A673 (cell line): ENCODE measurements around the gene SIX6. TPM values are rescaled to one million over a fixed set of nuclear protein-coding genes. Genes with fewer than 3 reads are reported as not detected.

Source experiments
- BruUV-seq: library from RNA; stranded (reverse); fragments of 400-500 nt; replicated peaks from 2 replicates; lab custom pipeline; 2021; lab: Mats Ljungman, UMichigan
- CTCF ChIA-PET: fragments of 300-600 bp; sonication (Branson Sonifier 250); formaldehyde crosslinking; loops from one replicate; lab custom pipeline; 2022; ENCODE audit warnings: antibody characterized with exemption; lab: Charles Lee
- POLR2A ChIA-PET: fragments of 300-600 bp; sonication (Branson Sonifier 250); formaldehyde crosslinking; loops from one replicate; lab custom pipeline; 2022; ENCODE audit warnings: antibody characterized with exemption; ENCODE audit not compliant: low non-redundant PET; lab: Charles Lee
- DNase-seq: peaks from one replicate; pipeline ENCODE4 v3.0.0-alpha.2; 2015; ENCODE audit warnings: low spot score
- H3K27ac ChIP-seq: fragments of 200-600 bp; sonication (generic); 2 replicates; pipeline ENCODE4 v1.5.1; 2016; ENCODE audit warnings: mixed run types, low read depth, mild to moderate bottlenecking, mixed read lengths, antibody characterized with exemption, low read length; ENCODE audit not compliant: poor library complexity, severe bottlenecking
- H3K27me3 ChIP-seq: fragments of 200-600 bp; sonication (generic); replicated peaks from 2 replicates; pipeline ENCODE4 v1.6.1; 2017; ENCODE audit warnings: mixed run types, low read depth, mild to moderate bottlenecking, mixed read lengths, antibody characterized with exemption, low read length; ENCODE audit not compliant: insufficient read depth, poor library complexity
- H3K36me3 ChIP-seq: fragments of 200-600 bp; sonication (generic); 2 replicates; pipeline ENCODE4 v1.6.1; 2016; ENCODE audit warnings: mixed run types, mild to moderate bottlenecking, mixed read lengths, antibody characterized with exemption, low read length; ENCODE audit not compliant: insufficient read depth, poor library complexity, severe bottlenecking
- H3K4me1 ChIP-seq: fragments of 200-600 bp; sonication (generic); 2 replicates; pipeline ENCODE4 v1.6.1; 2017; ENCODE audit warnings: mixed run types, mild to moderate bottlenecking, mixed read lengths, antibody characterized with exemption, low read length; ENCODE audit not compliant: insufficient read depth, poor library complexity, severe bottlenecking
- H3K4me3 ChIP-seq: fragments of 200-600 bp; sonication (generic); 2 replicates; pipeline ENCODE4 v1.5.1; 2016; ENCODE audit warnings: low read depth, mixed run types, mild to moderate bottlenecking, mixed read lengths, low read length; ENCODE audit not compliant: poor library complexity, severe bottlenecking
- H3K9me3 ChIP-seq: fragments of 200-600 bp; sonication (generic); 2 replicates; pipeline ENCODE4 v1.6.1; 2016; ENCODE audit warnings: mixed run types, low read depth, mild to moderate bottlenecking, mixed read lengths, antibody characterized with exemption, low read length; ENCODE audit not compliant: poor library complexity, severe bottlenecking
- EZH2 ChIP-seq: fragments of 200-600 bp; sonication (generic); IDR thresholded peaks from 2 replicates; pipeline ENCODE4 v1.6.1; 2017; ENCODE audit warnings: borderline replicate concordance, low read depth, mild to moderate bottlenecking, mixed read lengths, antibody characterized with exemption, low read length; ENCODE audit not compliant: poor library complexity, severe bottlenecking
- intact Hi-C: fragments of 100-400 bp; cut with micrococcal nuclease; formaldehyde crosslinking; loops from one replicate; pipeline ENCODE4 v1.10.0; 2022; ENCODE audit not compliant: unreplicated experiment
- total RNA-seq: library from RNA; stranded (reverse); gene quantifications from 2 replicates; pipeline ENCODE4 v1.2.3, GENCODE V29; 2021
- TF ChIP-seq, protein P1 (sequence below): fragments of 300-800, 200-600 bp; sonication (generic); conservative IDR thresholded peaks from 2 replicates; pipeline ENCODE4 v1.5.1; 2017; ENCODE audit warnings: low read depth, mild to moderate bottlenecking, antibody characterized with exemption, low read length, moderate library complexity, mixed read lengths

Gene SIX6
- total RNA-seq, 1 experiment from 2014 or later = 0.13 TPM

GRCh38 chr14:60509438-60510253 lies 700 bp downstream of the SIX6 start:
- H3K36me3 ChIP-seq = no peaks in the 10 kb centered on the region
- H3K27me3 ChIP-seq = peaks cover 100% of the 10 kb centered on the region
- H3K4me1 ChIP-seq = peaks cover 7% of the 10 kb centered on the region
- TF ChIP-seq, protein P1, sequence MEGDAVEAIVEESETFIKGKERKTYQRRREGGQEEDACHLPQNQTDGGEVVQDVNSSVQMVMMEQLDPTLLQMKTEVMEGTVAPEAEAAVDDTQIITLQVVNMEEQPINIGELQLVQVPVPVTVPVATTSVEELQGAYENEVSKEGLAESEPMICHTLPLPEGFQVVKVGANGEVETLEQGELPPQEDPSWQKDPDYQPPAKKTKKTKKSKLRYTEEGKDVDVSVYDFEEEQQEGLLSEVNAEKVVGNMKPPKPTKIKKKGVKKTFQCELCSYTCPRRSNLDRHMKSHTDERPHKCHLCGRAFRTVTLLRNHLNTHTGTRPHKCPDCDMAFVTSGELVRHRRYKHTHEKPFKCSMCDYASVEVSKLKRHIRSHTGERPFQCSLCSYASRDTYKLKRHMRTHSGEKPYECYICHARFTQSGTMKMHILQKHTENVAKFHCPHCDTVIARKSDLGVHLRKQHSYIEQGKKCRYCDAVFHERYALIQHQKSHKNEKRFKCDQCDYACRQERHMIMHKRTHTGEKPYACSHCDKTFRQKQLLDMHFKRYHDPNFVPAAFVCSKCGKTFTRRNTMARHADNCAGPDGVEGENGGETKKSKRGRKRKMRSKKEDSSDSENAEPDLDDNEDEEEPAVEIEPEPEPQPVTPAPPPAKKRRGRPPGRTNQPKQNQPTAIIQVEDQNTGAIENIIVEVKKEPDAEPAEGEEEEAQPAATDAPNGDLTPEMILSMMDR = no peak
- TF ChIP-seq EZH2 = no peak
- no TSS peak for BruUV-seq
- ChIA-PET CTCF (no interaction called here), POLR2A (no interaction called here)
- DNase-seq = no peak
- H3K27ac ChIP-seq = no peak overlapping the region
- no peaks in the 10 kb centered on the region for H3K9me3 ChIP-seq
- H3K4me3 ChIP-seq = peak overlapping the region; percentile 49
- intact Hi-C loops = no loop called here

- Histone ChIP-seq H3K27me3 (peaks cover 93% of the 10 kb centered on the region), H3K36me3 (no peaks in the 10 kb centered on the region), H3K4me3 (no peak overlapping the region), H3K4me1 (peaks cover 7% of the 10 kb centered on the region), H3K9me3 (no peaks in the 10 kb centered on the region), H3K27ac (no peak overlapping the region)
- ChIA-PET CTCF (no interaction called here), POLR2A (no interaction called here)
- no TSS peak for BruUV-seq
- intact Hi-C loops = no loop called here
- no peak for DNase-seq
- TF ChIP-seq, protein P1 = no peak
- peak; percentile 22 for TF ChIP-seq EZH2
Measured at GRCh38 chr14:60510254-60510950, 1.5 kb downstream of the SIX6 start.

GRCh38 chr14:60510951-60511599 lies 2.1 kb downstream of the SIX6 start:
- TF ChIP-seq EZH2 = no peak
- no peak for DNase-seq
- ChIA-PET CTCF (no interaction called here), POLR2A (no interaction called here)
- no TSS peak for BruUV-seq
- Histone ChIP-seq H3K36me3 (no peaks in the 10 kb centered on the region), H3K4me3 (no peak overlapping the region), H3K27me3 (peaks cover 86% of the 10 kb centered on the region), H3K27ac (no peak overlapping the region), H3K4me1 (peaks cover 7% of the 10 kb centered on the region), H3K9me3 (no peaks in the 10 kb centered on the region)
- intact Hi-C loops = no loop called here
